H1 (cell line): ENCODE measurements around the gene PTPRG. TPM values are rescaled to one million over a fixed set of nuclear protein-coding genes. Genes with fewer than 3 reads are reported as not detected.
A peak's percentile ranks its signal among the peaks of the same experiment; 100 is the strongest.

Source experiments
- CTCF ChIA-PET: fragments of 300-600 bp; sonication (Branson Sonifier 250); formaldehyde crosslinking; loops from one replicate; lab custom pipeline; 2021; ENCODE audit not compliant: partially characterized antibody; lab: Charles Lee
- POLR2A ChIA-PET: fragments of 300-600 bp; sonication (Branson Sonifier 250); formaldehyde crosslinking; loops from one replicate; lab custom pipeline; 2021; ENCODE audit warnings: inconsistent platforms; ENCODE audit not compliant: partially characterized antibody; lab: Charles Lee
- DNase-seq, 2 experiments: peaks; one replicate each; pipeline versions ENCODE4 v3.0.0 to v3.0.0-alpha.2; 2010 to 2022; ENCODE audit warnings: low spot score in 2 of 2, low read depth in 1 of 2, mixed read lengths in 1 of 2
- FAIRE-seq: peaks from 2 replicates; lab custom pipeline; 2011; peaks lifted over from hg19 to GRCh38; lab: Jason Lieb, UNC
- H2AFZ ChIP-seq: 2 replicates; pipeline ENCODE4 v1.8.1; 2012; ENCODE audit warnings: low read length, inconsistent platforms
- H2AK5ac ChIP-seq: 2 replicates; pipeline ENCODE4 v1.6.1; 2013; ENCODE audit warnings: low read depth, low read length
- H2BK120ac ChIP-seq: replicated peaks from 2 replicates; pipeline ENCODE3; 2013; ENCODE audit warnings: low read depth, low read length, inconsistent platforms
- H2BK12ac ChIP-seq: 2 replicates; pipeline ENCODE4 v1.6.1; 2013; ENCODE audit warnings: low read depth, low read length
- H2BK15ac ChIP-seq: 2 replicates; pipeline ENCODE4 v1.6.1; 2013; ENCODE audit warnings: low read length
- H2BK20ac ChIP-seq: 2 replicates; pipeline ENCODE4 v1.6.1; 2013; ENCODE audit warnings: low read length
- H2BK5ac ChIP-seq: 2 replicates; pipeline ENCODE4 v1.6.1; 2013; ENCODE audit warnings: low read depth, low read length
- H3K14ac ChIP-seq: 2 replicates; pipeline ENCODE4 v1.6.1; 2013; ENCODE audit warnings: inconsistent platforms; ENCODE audit not compliant: insufficient read length
- H3K18ac ChIP-seq: 2 replicates; pipeline ENCODE4 v1.6.1; 2013; ENCODE audit warnings: low read length; ENCODE audit errors: extremely low read depth
- H3K23ac ChIP-seq: 2 replicates; pipeline ENCODE4 v1.6.1; 2013; ENCODE audit warnings: inconsistent platforms; ENCODE audit not compliant: insufficient read length
- H3K23me2 ChIP-seq: 2 replicates; pipeline ENCODE4 v1.6.1; 2013; ENCODE audit warnings: low read depth, low read length
- H3K27ac ChIP-seq: 2 replicates; pipeline ENCODE4 v1.6.1; 2011; ENCODE audit warnings: low read depth, low read length, inconsistent platforms
- H3K27me3 ChIP-seq, 4 experiments: replicated peaks in 1 of 4; 1 replicate in 1 of 4; 2 replicates in 3 of 4; pipeline versions ENCODE4 v1.6.1 to v1.8.1; 2011 to 2013; ENCODE audit warnings: low read length in 3 of 4, mild to moderate bottlenecking in 3 of 4, inconsistent platforms in 2 of 4, mixed read lengths in 2 of 4, moderate library complexity in 1 of 4; ENCODE audit not compliant: control insufficient read depth in 3 of 4, insufficient read depth in 3 of 4; ENCODE audit errors: extremely low read depth in 1 of 4
- H3K36me3 ChIP-seq, 4 experiments: 2 replicates each; pipeline versions ENCODE4 v1.6.1 to v1.8.1; 2011 to 2013; ENCODE audit warnings: mild to moderate bottlenecking in 4 of 4, low read length in 3 of 4, moderate library complexity in 2 of 4, control low read depth in 1 of 4, inconsistent platforms in 1 of 4; ENCODE audit not compliant: insufficient read depth in 4 of 4, control insufficient read depth in 2 of 4
- H3K4ac ChIP-seq: replicated peaks from 2 replicates; pipeline ENCODE3; 2013; ENCODE audit warnings: low read length, low read depth, mixed read lengths, inconsistent platforms; ENCODE audit not compliant: insufficient read length
- H3K4me1 ChIP-seq, 4 experiments: replicated peaks in 1 of 4; 1 replicate in 1 of 4; 2 replicates in 3 of 4; pipeline versions ENCODE4 v1.6.1 to v1.8.1; 2011 to 2013; ENCODE audit warnings: low read length in 3 of 4, inconsistent platforms in 2 of 4, mixed read lengths in 1 of 4; ENCODE audit not compliant: insufficient read depth in 4 of 4, control insufficient read depth in 3 of 4
- H3K4me2 ChIP-seq, 2 experiments: 2 replicates each; pipeline versions ENCODE4 v1.6.1 to v1.8.1; 2011 to 2013; ENCODE audit warnings: low read depth in 2 of 2, low read length in 2 of 2, control low read depth in 1 of 2, inconsistent platforms in 1 of 2, mild to moderate bottlenecking in 1 of 2; ENCODE audit not compliant: insufficient read depth in 1 of 2
- H3K4me3 ChIP-seq, 4 experiments: fragments of 200-600, 300-600 bp in 1 of 4; sonication (generic), shearing (Covaris generic), sonication (Bioruptor Twin) in 1 of 4; 2 replicates each; pipeline versions ENCODE4 v1.5.1 to v1.8.1; 2011 to 2016; ENCODE audit warnings: low read length in 4 of 4, low read depth in 3 of 4, control low read depth in 2 of 4, inconsistent platforms in 2 of 4, mild to moderate bottlenecking in 2 of 4, mixed read lengths in 1 of 4, moderate library complexity in 1 of 4; ENCODE audit not compliant: insufficient read depth in 2 of 4; ENCODE audit errors: extremely low read depth in 1 of 4
- H3K56ac ChIP-seq: replicated peaks from 2 replicates; pipeline ENCODE3; 2013; ENCODE audit warnings: low read depth, mild to moderate bottlenecking, mixed read lengths, low read length, inconsistent platforms; ENCODE audit not compliant: insufficient read length
- H3K79me1 ChIP-seq: 2 replicates; pipeline ENCODE4 v1.6.1; 2013; ENCODE audit warnings: low read depth, low read length, control low read depth
- H3K79me2 ChIP-seq, 2 experiments: 2 replicates each; pipeline versions ENCODE4 v1.6.1 to v1.8.1; 2012 to 2013; ENCODE audit warnings: low read length in 2 of 2, mild to moderate bottlenecking in 2 of 2, inconsistent platforms in 1 of 2; ENCODE audit not compliant: insufficient read depth in 2 of 2, control insufficient read depth in 1 of 2
- H3K9ac ChIP-seq, 4 experiments: replicated peaks in 1 of 4; 1 replicate in 1 of 4; 2 replicates in 3 of 4; pipeline versions ENCODE4 v1.6.1 to v1.8.1; 2011 to 2013; ENCODE audit warnings: low read depth in 3 of 4, low read length in 3 of 4, control low read depth in 2 of 4, mild to moderate bottlenecking in 2 of 4, moderate library complexity in 2 of 4, inconsistent platforms in 1 of 4; ENCODE audit errors: extremely low read depth in 1 of 4
- H3K9me3 ChIP-seq, 2 experiments: 2 replicates each; pipeline versions ENCODE4 v1.6.1 to v1.8.1; 2012 to 2013; ENCODE audit warnings: mild to moderate bottlenecking in 2 of 2, moderate library complexity in 2 of 2, control low read depth in 1 of 2, inconsistent platforms in 1 of 2, low read depth in 1 of 2, low read length in 1 of 2, mixed read lengths in 1 of 2; ENCODE audit not compliant: insufficient read depth in 2 of 2
- H4K20me1 ChIP-seq, 2 experiments: replicated peaks in 1 of 2; 2 replicates each; pipeline versions ENCODE3 to v1.8.1; 2011 to 2013; ENCODE audit warnings: inconsistent platforms in 2 of 2, low read length in 2 of 2, mild to moderate bottlenecking in 1 of 2; ENCODE audit not compliant: insufficient read depth in 2 of 2, control insufficient read depth in 1 of 2
- H4K5ac ChIP-seq: 2 replicates; pipeline ENCODE4 v1.6.1; 2013; ENCODE audit warnings: low read length, low read depth, mixed read lengths, inconsistent platforms; ENCODE audit not compliant: insufficient read length
- H4K8ac ChIP-seq: 2 replicates; pipeline ENCODE4 v1.8.0; 2013; ENCODE audit warnings: mild to moderate bottlenecking, moderate library complexity, low read length, inconsistent platforms; ENCODE audit not compliant: insufficient read depth; ENCODE audit errors: extremely low read depth
- H4K91ac ChIP-seq: replicated peaks from 2 replicates; pipeline ENCODE3; 2013; ENCODE audit warnings: low read length, mixed read lengths, inconsistent platforms; ENCODE audit not compliant: insufficient read length
- CHD2 ChIP-seq: IDR thresholded peaks from 2 replicates; pipeline ENCODE4 v1.6.1; 2012; ENCODE audit warnings: low read length, improper control_type of control experiment
- KDM1A ChIP-seq: fragments of 200-600, 300-600 bp; sonication (generic); IDR thresholded peaks from 2 replicates; pipeline ENCODE4 v1.7.1; 2016; ENCODE audit warnings: mild to moderate bottlenecking, low read length, borderline replicate concordance
- WGBS, 2 experiments: shearing (Covaris generic) in 1 of 2; methylation state at CpG; one replicate each; pipeline versions ENCODE4 v1.1.6 to v1.1.7; 2013 to 2015; ENCODE audit warnings: low lambda C conversion rate in 2 of 2, mixed read lengths in 2 of 2, inconsistent platforms in 1 of 2, low coverage in 1 of 2, missing lambda C conversion rate in 1 of 2; ENCODE audit not compliant: insufficient replicate concordance in 2 of 2, insufficient coverage in 1 of 2, insufficient read length in 1 of 2; ENCODE audit errors: extremely low coverage in 1 of 2, missing lambda C conversion rate in 1 of 2; 5-methylcytosine and 5-hydroxymethylcytosine counted together
- polyA plus RNA-seq, 7 experiments: library from polyadenylated mRNA; depleted of rRNA in 3 of 7; stranded (reverse) in 5 of 7; unstranded in 2 of 7; fragments of >200 nt in 5 of 7; fragments of 200-250 nt in 2 of 7; gene quantifications; 1 replicate in 5 of 7; 2 replicates in 1 of 7; 4 replicates in 1 of 7; pipeline versions ENCODE4 v1.2.1 to v1.2.3, GENCODE V29; 2011 to 2013; ENCODE audit warnings: missing spikeins in 2 of 7, mixed read lengths in 2 of 7
- total RNA-seq: library from RNA; stranded (reverse); fragmentation: NEBNext Ultra II Directional; extraction: Animal tissue kit (Norgen Biotek cat#: 25700); gene quantifications from 2 replicates; pipeline ENCODE4 v1.2.1, GENCODE V29; 2021

Gene PTPRG
- total and polyA plus RNA-seq, 2 of the 8 experiments (the other 6 are each of a cell fraction or from before 2014, with no cell fraction given), result 23.3 to 96.2 TPM

DNA sequence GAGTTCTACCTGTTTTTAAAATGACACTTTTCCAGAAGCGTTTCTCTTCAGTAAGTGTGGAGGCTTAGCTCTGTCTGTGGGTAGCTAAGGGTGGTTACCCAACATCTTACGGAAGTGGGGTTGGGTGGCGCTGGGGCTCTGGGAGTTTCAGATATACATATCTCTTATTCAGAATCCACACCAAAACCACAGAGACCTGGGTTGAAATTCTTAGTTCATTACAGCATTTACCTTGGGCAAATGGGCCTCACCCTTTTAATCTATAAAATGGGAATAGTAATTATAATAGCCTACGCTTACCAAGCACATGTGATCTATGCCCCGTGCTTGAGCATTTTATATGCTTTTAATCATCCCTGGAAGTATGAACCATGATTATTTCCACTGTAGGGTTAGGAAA, 9.4 kb downstream of the PTPRG start:
- ChIA-PET CTCF (no interaction called here), POLR2A (interaction anchor here (0.6 to 15.0 kb wide), 6 partner anchors 6 to 110 kb away, joined by 3 to 200 read pairs (median 4); partner anchors contain the start of gene PTPRG)
- Histone ChIP-seq H3K56ac (no peak overlapping the region), H2AK5ac (no peak overlapping the region), H2BK15ac (no peak overlapping the region), H4K20me1 (peaks cover 35 to 40% of the 10 kb centered on the region in 2 experiments), H4K8ac (no peak overlapping the region), H2BK20ac (no peak overlapping the region), H3K9me3 (no peaks in the 10 kb centered on the region), H3K18ac (no peak overlapping the region), H2AFZ (no peak overlapping the region), H3K4me2 (no peak overlapping the region; a peak in 1 of 4 replicates), H3K4me1 (peaks cover 3 to 20% (median 12%) of the 10 kb centered on the region in 4 experiments; a peak in 5 of 7 replicates), H3K79me1 (peaks cover 6% of the 10 kb centered on the region), H3K4ac (no peak overlapping the region), H3K23me2 (no peaks in the 10 kb centered on the region), H3K23ac (no peak overlapping the region), H2BK120ac (no peak overlapping the region), H3K27ac (no peak overlapping the region), H3K14ac (no peak overlapping the region), H2BK5ac (no peak overlapping the region), H4K91ac (no peak overlapping the region), H3K27me3 (no peaks in the 10 kb centered on the region), H2BK12ac (no peak overlapping the region), H4K5ac (no peak overlapping the region), H3K79me2 (peaks cover 61 to 100% of the 10 kb centered on the region in 2 experiments), H3K36me3 (peaks cover 0 to 7% (median 0%) of the 10 kb centered on the region in 4 experiments; a peak in 1 of 8 replicates), H3K4me3 (no peak overlapping the region), H3K9ac (no peak overlapping the region)
- 0 out of 2 replicates have a peak, but pooled peaks have one; percentile 54 for TF ChIP-seq KDM1A
- TF ChIP-seq CHD2, result no peak
- 81% methylated on average over 5 of the region's 5 CpGs; no CpG with 5 or more reads in 1 of the 2 experiments for WGBS, 2 experiments
- no peak for FAIRE-seq
- no peak for DNase-seq
